ENCODE data around the gene KRTAP5-7. TPM values are rescaled to one million over a fixed set of nuclear protein-coding genes. Genes with fewer than 3 reads are reported as not detected.

The KRTAP5-7 gene
- total and polyA plus RNA-seq, 2 of the 8 experiments (the other 6 are each of a cell fraction or from before 2014, with no cell fraction given), result not detected

DNA sequence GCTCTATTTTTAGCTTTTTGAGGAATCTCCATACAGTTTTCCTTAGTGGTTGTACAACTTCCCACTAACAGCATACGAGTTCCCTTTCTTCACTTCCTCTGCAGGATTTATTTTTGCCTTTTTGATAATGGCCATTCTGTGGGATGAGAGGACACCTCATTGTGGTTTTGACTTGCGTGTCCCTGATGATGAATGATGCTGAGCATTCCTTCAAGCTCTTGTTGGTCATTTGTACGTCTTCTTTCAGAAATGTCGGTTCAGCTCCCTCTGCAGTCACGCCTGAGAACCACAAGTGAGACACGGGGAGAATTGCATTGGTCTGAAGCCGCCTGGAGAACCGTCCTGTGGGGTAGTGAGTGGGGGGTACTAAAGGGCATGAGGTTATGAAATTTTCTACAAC, 36.3 kb downstream of the KRTAP5-7 start:
- no peak overlapping the region for H3K14ac ChIP-seq (ENCODE audit: insufficient read length)
- peak in 1 of 2 experiments; percentile 7 for DNase-seq (ENCODE audit: low read depth in 1 of 2, low spot score in 2 of 2)
- CTCF ChIA-PET (ENCODE audit: partially characterized antibody), result interaction anchor here (0.6 to 3.9 kb wide), 24 partner anchors 11 to 1314 kb away, joined by 3 to 37 read pairs (median 4); partner anchors contain the start of genes DHCR7, KRTAP5-11 and KRTAP5-9

More for the DNA sequence above, 36.3 kb downstream of the KRTAP5-7 start:
- Histone ChIP-seq H3K4ac (replicated peaks; ENCODE audit: insufficient read length, low read depth, low read length) (no peak overlapping the region), H3K4me2 (ENCODE audit: insufficient read depth in 1 of 2, low read depth in 2 of 2, low read length in 2 of 2) (no peak overlapping the region), H2AFZ (ENCODE audit: low read length) (no peak overlapping the region), H2BK12ac (ENCODE audit: low read depth, low read length) (no peak overlapping the region), H3K36me3 (ENCODE audit: control insufficient read depth in 2 of 4, insufficient read depth in 4 of 4, low read length in 3 of 4) (no peaks in the 10 kb centered on the region), H2BK20ac (ENCODE audit: low read length) (no peak overlapping the region), H3K23me2 (ENCODE audit: low read depth, low read length) (no peaks in the 10 kb centered on the region), H3K4me1 (replicated peaks in 1 of 4; ENCODE audit: control insufficient read depth in 3 of 4, insufficient read depth in 4 of 4, low read length in 3 of 4) (peaks cover 0 to 4% (median 3%) of the 10 kb centered on the region in 4 experiments; a peak in 4 of 7 replicates), H3K18ac (ENCODE audit: extremely low read depth, low read length) (no peak overlapping the region), H3K9ac (replicated peaks in 1 of 4; ENCODE audit: extremely low read depth in 1 of 4, low read depth in 3 of 4, low read length in 3 of 4) (no peak overlapping the region), H3K4me3 (ENCODE audit: extremely low read depth in 1 of 4, insufficient read depth in 2 of 4, low read depth in 3 of 4, low read length in 4 of 4) (no peak overlapping the region), H4K20me1 (replicated peaks in 1 of 2; ENCODE audit: control insufficient read depth in 1 of 2, insufficient read depth in 2 of 2, low read length in 2 of 2) (no peaks in the 10 kb centered on the region), H3K27me3 (replicated peaks in 1 of 4; ENCODE audit: control insufficient read depth in 3 of 4, extremely low read depth in 1 of 4, insufficient read depth in 3 of 4, low read length in 3 of 4) (peaks cover 0 to 2% (median 0%) of the 10 kb centered on the region in 4 experiments; a peak in 2 of 7 replicates), H2BK15ac (ENCODE audit: low read length) (no peak overlapping the region), H3K56ac (replicated peaks; ENCODE audit: insufficient read length, low read depth, low read length) (no peak overlapping the region), H3K27ac (ENCODE audit: low read depth, low read length) (no peak overlapping the region), H3K79me1 (ENCODE audit: low read depth, low read length) (no peaks in the 10 kb centered on the region), H4K5ac (ENCODE audit: insufficient read length, low read depth, low read length) (no peak overlapping the region), H3K79me2 (ENCODE audit: control insufficient read depth in 1 of 2, insufficient read depth in 2 of 2, low read length in 2 of 2) (no peaks in the 10 kb centered on the region), H2AK5ac (ENCODE audit: low read depth, low read length) (no peak overlapping the region), H3K9me3 (ENCODE audit: insufficient read depth in 2 of 2, low read depth in 1 of 2, low read length in 1 of 2) (no peaks in the 10 kb centered on the region; a peak in 1 of 4 replicates), H2BK120ac (replicated peaks; ENCODE audit: low read depth, low read length) (no peak overlapping the region), H3K23ac (ENCODE audit: insufficient read length) (no peak overlapping the region), H2BK5ac (ENCODE audit: low read depth, low read length) (no peak overlapping the region), H4K91ac (replicated peaks; ENCODE audit: insufficient read length, low read length) (no peak overlapping the region), H4K8ac (ENCODE audit: extremely low read depth, insufficient read depth, low read length) (no peak overlapping the region)
- peak; percentile 88 for FAIRE-seq
- POLR2A ChIA-PET (ENCODE audit: partially characterized antibody), result no interaction called here
- TF ChIP-seq CTCF (IDR thresholded peaks at IDR 0.05; ENCODE audit: control extremely low read depth in 1 of 3, insufficient read depth in 1 of 3, low read depth in 1 of 3, low read length in 3 of 3), result peak; percentile 66 to 81 (median 69)
- no peak for TF ChIP-seq FOSL1 (IDR thresholded peaks at IDR 0.05; ENCODE audit: insufficient read depth, low read depth, low read length)
- TF ChIP-seq SP4 (IDR thresholded peaks at IDR 0.05; ENCODE audit: low read length), result no peak
- peak; percentile 74 for TF ChIP-seq RAD21 (IDR thresholded peaks at IDR 0.05 in 1 of 2, conservative IDR thresholded peaks at IDR 0.05 in 1 of 2; ENCODE audit: low read depth in 2 of 2, low read length in 2 of 2)
- no peak for TF ChIP-seq CHD1 (IDR thresholded peaks at IDR 0.05; ENCODE audit: low read depth, low read length)
- TF ChIP-seq POU5F1 (IDR thresholded peaks at IDR 0.05; ENCODE audit: low read depth, low read length), result no peak
- WGBS, 2 experiments (ENCODE audit: extremely low coverage in 1 of 2, insufficient coverage in 1 of 2, insufficient read length in 1 of 2, insufficient replicate concordance in 2 of 2, low coverage in 1 of 2, low lambda C conversion rate in 2 of 2, missing lambda C conversion rate in 1 of 2), result 54% methylated on average over 8 of the region's 8 CpGs; no CpG with 5 or more reads in 1 of the 2 experiments
